C1 segment of cervical spinal cord (tissue), 14 donors: Measurements from ENCODE around the gene USP24.

ENCODE experiments used
- DNase-seq, 14 donors: peaks; one replicate each; lab custom pipeline; 2025; lab: John Stamatoyannopoulos, UW

Gene USP24

GRCh38 chr1:55167224-55167871 lies 47.8 kb downstream of the USP24 start:
- no peak for DNase-seq

- DNase-seq: no peak
These were observed 50.3 kb downstream of the USP24 start for GRCh38 chr1:55164906-55165305.

GRCh38 chr1:55159571-55159970 lies 55.6 kb downstream of the USP24 start:
- DNase-seq: no peak

- DNase-seq: no peak
These were observed 58.6 kb downstream of the USP24 start for GRCh38 chr1:55156608-55157007.

- no peak for DNase-seq
These were observed 59.1 kb downstream of the USP24 start for GRCh38 chr1:55156093-55156492.

GRCh38 chr1:55155522-55155921 lies 59.6 kb downstream of the USP24 start:
- DNase-seq: peak in 11 of 14 donors; percentile 5 to 37 (median 12)

GRCh38 chr1:55154616-55155015 lies 60.5 kb downstream of the USP24 start:
- no peak for DNase-seq

- no peak for DNase-seq
These were observed 62.1 kb downstream of the USP24 start for GRCh38 chr1:55153031-55153430.

GRCh38 chr1:55150880-55151588 lies 64.1 kb downstream of the USP24 start:
- no peak for DNase-seq

- DNase-seq: no peak
These were observed 66.5 kb downstream of the USP24 start for GRCh38 chr1:55148676-55149075.

GRCh38 chr1:55147524-55147923 lies 67.6 kb downstream of the USP24 start:
- no peak for DNase-seq

GRCh38 chr1:55146781-55147180 lies 68.4 kb downstream of the USP24 start:
- DNase-seq: no peak

- DNase-seq: no peak
These were observed 70.3 kb downstream of the USP24 start for GRCh38 chr1:55144886-55145285.

- DNase-seq: peak in 1 of 14 donors; percentile 38
These were observed 71.5 kb downstream of the USP24 start for GRCh38 chr1:55143684-55144083.

GRCh38 chr1:55141295-55141893 lies 73.8 kb downstream of the USP24 start:
- peak in 1 of 14 donors; percentile 24 for DNase-seq

- peak in 8 of 14 donors; percentile 8 to 69 (median 22) for DNase-seq
These were observed 74.6 kb downstream of the USP24 start for GRCh38 chr1:55140546-55140983.

GRCh38 chr1:55140137-55140536 lies 75.0 kb downstream of the USP24 start:
- DNase-seq: no peak

GRCh38 chr1:55138823-55139222 lies 76.3 kb downstream of the USP24 start:
- DNase-seq: no peak

- DNase-seq: no peak
These were observed 80.9 kb downstream of the USP24 start for GRCh38 chr1:55134152-55134808.

- DNase-seq: no peak
These were observed 83.4 kb downstream of the USP24 start for GRCh38 chr1:55131801-55132200.

GRCh38 chr1:55131218-55131617 lies 83.9 kb downstream of the USP24 start:
- no peak for DNase-seq

GRCh38 chr1:55129194-55129728 lies 85.9 kb downstream of the USP24 start:
- DNase-seq: no peak
